Nephron (organoid): Measurements from ENCODE around the gene PTGDR2.

Experiments
- H3K27ac Mint-ChIP-seq, 3 experiments: 2 replicates each; pipeline ENCODE4 v1.8.0; 2020; ENCODE audit warnings: mixed read lengths in 3 of 3, mild to moderate bottlenecking in 2 of 3, moderate library complexity in 1 of 3
- H3K27me3 Mint-ChIP-seq: 2 replicates; pipeline ENCODE4 v1.8.0; 2021; ENCODE audit warnings: low read depth, mild to moderate bottlenecking, moderate library complexity, mixed read lengths
- H3K36me3 Mint-ChIP-seq: 2 replicates; pipeline ENCODE4 v1.8.0; 2020; ENCODE audit warnings: low read depth, mixed read lengths
- H3K4me1 Mint-ChIP-seq: 2 replicates; pipeline ENCODE4 v1.8.0; 2020; ENCODE audit warnings: mixed read lengths
- H3K4me3 Mint-ChIP-seq, 3 experiments: 2 replicates each; pipeline ENCODE4 v1.8.0; 2020; ENCODE audit warnings: mild to moderate bottlenecking in 3 of 3, mixed read lengths in 3 of 3, moderate library complexity in 2 of 3
- H3K9me3 Mint-ChIP-seq: 2 replicates; pipeline ENCODE4 v1.8.0; 2020; ENCODE audit warnings: mixed read lengths
- TF ChIP-seq, protein P1 (sequence below), 3 experiments: fragments of 200-600 bp; sonication (generic); IDR thresholded peaks; one replicate each; pipeline ENCODE4 v1.5.0; 2021; ENCODE audit warnings: antibody characterized with exemption in 3 of 3; ENCODE audit not compliant: unreplicated experiment in 3 of 3

Gene PTGDR2

DNA sequence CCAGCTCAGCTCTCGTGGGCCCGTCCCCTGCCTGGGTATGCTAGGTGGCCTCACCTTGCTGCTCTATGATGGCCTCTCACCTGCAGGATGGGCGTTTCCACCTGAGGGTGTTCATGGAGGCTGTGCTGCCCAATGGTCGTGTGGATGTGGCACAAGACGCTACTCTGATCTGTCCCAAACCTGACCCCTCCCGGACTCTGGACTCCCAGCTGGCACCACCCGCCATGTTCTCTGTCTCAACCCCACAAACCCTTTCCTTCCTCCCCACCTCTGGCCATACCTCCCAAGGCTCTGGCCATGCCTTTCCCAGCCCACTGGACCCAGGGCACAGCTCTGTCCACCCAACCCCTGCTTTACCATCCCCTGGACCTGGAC is 13.7 kb upstream of the PTGDR2 start:
- H3K27me3 Mint-ChIP-seq: no peaks in the 10 kb centered on the region
- H3K4me1 Mint-ChIP-seq: peaks cover 29% of the 10 kb centered on the region
- TF ChIP-seq, protein P1, sequence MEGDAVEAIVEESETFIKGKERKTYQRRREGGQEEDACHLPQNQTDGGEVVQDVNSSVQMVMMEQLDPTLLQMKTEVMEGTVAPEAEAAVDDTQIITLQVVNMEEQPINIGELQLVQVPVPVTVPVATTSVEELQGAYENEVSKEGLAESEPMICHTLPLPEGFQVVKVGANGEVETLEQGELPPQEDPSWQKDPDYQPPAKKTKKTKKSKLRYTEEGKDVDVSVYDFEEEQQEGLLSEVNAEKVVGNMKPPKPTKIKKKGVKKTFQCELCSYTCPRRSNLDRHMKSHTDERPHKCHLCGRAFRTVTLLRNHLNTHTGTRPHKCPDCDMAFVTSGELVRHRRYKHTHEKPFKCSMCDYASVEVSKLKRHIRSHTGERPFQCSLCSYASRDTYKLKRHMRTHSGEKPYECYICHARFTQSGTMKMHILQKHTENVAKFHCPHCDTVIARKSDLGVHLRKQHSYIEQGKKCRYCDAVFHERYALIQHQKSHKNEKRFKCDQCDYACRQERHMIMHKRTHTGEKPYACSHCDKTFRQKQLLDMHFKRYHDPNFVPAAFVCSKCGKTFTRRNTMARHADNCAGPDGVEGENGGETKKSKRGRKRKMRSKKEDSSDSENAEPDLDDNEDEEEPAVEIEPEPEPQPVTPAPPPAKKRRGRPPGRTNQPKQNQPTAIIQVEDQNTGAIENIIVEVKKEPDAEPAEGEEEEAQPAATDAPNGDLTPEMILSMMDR (IDR thresholded peaks at IDR 0.05; ENCODE audit: unreplicated experiment in 3 of 3): no peak
- no peak overlapping the region for H3K4me3 Mint-ChIP-seq
- H3K27ac Mint-ChIP-seq: peak overlapping the region in 1 of 3 experiments; percentile 54
- H3K36me3 Mint-ChIP-seq: no peaks in the 10 kb centered on the region
- H3K9me3 Mint-ChIP-seq: no peaks in the 10 kb centered on the region

DNA sequence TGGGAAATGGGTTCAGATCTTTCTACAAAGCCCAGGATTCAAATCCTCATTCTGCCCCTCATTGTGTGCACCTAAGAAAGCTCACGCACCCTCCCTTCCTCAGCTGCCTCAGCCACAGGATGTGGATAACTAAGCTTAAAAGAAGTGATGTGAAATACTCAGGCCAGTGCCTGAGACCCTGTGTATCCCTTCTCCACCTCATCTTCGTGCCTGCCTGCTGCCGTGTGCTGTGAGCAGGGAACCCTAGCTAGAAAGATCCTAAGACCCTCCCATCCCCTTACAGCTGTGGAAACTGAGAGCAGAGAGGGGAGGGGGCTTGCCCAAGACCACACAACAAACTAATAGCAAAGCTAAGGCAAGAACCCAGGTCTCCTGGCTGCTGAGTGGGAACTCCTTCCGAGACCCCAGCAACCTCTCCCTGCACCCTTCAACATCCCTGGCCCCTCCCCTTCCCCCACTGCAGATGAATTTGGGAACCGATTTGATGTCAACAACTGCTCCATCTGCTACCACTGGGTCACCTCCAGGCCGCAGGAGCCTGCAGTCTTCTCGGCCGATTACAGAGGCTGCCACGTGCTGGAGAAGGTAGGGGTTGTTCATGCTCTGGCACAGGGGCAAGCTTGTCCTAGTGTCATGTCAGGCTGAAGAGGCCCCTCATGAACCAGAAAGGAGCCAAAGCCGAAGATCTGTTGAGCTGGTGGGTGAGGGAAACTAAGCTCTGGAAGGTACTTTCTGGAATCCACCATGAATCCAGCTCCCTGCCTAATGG is 13.1 kb upstream of the PTGDR2 start:
- H3K27ac Mint-ChIP-seq: no peak overlapping the region
- TF ChIP-seq, protein P1 (IDR thresholded peaks at IDR 0.05; ENCODE audit: unreplicated experiment in 3 of 3): no peak
- no peaks in the 10 kb centered on the region for H3K9me3 Mint-ChIP-seq
- no peaks in the 10 kb centered on the region for H3K27me3 Mint-ChIP-seq
- no peaks in the 10 kb centered on the region for H3K36me3 Mint-ChIP-seq
- H3K4me1 Mint-ChIP-seq: peaks cover 29% of the 10 kb centered on the region
- no peak overlapping the region for H3K4me3 Mint-ChIP-seq

DNA sequence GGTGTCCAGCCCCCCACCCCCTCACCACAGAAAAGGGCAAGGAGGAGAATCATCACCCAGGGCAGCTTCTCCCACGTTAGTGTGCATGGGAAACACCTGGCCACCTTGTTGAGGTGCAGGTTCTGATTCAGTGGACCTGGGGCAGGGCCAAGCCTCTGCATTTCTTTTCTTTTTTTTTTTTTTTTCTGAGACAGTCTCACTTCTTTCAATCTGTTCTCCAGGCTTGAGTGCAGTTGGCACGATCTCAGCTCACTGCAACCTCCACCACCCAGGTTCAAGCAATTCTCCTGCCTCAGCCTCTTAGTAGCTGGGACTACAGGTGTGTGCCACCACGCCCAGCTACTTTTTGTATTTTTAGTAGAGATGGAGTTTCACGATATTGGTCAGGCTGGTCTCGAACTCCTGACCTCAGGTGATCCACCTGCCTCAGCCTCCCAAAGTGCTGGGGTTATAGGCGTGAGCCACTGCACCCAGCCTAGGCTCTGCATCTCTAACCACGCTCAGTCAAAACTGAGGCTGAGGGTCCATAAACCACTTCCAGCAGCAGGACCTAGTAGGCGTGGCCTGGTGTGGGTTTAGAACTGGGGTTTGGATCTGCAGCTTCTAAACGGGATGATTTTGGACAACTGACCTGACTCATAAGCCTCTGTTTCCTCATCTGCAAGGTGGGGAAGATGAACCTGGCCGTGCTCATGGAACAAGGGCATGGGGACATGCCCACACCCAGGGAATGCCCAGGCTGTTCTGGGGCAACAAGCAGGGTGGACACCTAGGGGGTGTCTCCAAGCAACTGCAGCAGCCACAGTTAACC is 12.3 kb upstream of the PTGDR2 start:
- H3K4me3 Mint-ChIP-seq: no peak overlapping the region
- TF ChIP-seq, protein P1 (IDR thresholded peaks at IDR 0.05; ENCODE audit: unreplicated experiment in 3 of 3): no peak
- no peaks in the 10 kb centered on the region for H3K9me3 Mint-ChIP-seq
- H3K4me1 Mint-ChIP-seq: peaks cover 33% of the 10 kb centered on the region
- no peak overlapping the region for H3K27ac Mint-ChIP-seq
- no peaks in the 10 kb centered on the region for H3K27me3 Mint-ChIP-seq
- H3K36me3 Mint-ChIP-seq: no peaks in the 10 kb centered on the region

DNA sequence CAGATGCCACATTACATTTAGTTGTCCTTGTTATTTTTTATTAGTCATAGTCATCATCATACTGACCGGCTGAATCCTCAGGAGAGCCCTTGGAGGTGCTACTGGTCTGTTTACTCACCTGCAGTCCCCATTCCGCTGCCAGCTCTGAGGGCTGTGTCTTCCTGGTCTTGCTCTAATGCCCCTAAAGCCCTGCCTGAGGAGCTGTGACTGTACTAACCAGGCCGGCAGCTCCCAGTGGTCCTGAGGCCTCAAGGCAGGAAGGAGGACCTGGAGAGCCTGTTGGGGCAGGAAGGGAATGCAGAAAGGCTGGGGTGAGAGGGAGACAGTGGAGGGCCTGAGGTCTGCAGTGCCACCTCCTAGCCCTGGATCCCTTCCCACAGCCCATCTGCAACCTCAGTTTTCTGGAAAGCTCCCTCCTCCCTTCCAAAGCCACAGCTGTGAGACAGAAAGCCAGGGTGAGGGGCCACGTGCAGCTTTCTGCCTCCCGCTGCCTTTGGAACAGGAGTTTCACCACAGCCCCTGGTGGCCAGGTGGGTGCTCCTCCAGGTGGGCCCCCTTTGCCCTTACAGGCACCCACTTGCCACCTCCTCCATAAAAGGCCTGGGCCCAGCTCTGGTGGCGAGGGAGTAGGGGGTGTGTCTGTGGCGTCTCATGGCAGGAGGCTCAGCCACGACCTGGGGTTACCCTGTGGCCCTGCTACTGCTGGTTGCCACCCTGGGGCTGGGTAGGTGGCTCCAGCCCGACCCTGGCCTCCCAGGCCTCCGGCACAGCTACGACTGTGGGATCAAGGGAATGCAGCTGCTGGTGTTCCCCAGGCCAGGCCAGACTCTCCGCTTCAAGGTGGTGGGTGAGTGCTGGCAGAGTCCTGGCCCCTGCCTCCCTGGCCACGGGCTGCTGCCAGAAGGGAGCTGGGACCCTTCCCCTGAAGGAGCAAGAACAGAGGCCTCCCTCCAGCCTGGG is 11.4 kb upstream of the PTGDR2 start, which contains the start of gene ZP1:
ZP1 (plus strand) TSS at position 632 of the 960 bp plus-strand sequence; CDS start at position 652, 20 bp downstream.
- no peaks in the 10 kb centered on the region for H3K36me3 Mint-ChIP-seq
- TF ChIP-seq, protein P1 (IDR thresholded peaks at IDR 0.05; ENCODE audit: unreplicated experiment in 3 of 3): no peak

DNA sequence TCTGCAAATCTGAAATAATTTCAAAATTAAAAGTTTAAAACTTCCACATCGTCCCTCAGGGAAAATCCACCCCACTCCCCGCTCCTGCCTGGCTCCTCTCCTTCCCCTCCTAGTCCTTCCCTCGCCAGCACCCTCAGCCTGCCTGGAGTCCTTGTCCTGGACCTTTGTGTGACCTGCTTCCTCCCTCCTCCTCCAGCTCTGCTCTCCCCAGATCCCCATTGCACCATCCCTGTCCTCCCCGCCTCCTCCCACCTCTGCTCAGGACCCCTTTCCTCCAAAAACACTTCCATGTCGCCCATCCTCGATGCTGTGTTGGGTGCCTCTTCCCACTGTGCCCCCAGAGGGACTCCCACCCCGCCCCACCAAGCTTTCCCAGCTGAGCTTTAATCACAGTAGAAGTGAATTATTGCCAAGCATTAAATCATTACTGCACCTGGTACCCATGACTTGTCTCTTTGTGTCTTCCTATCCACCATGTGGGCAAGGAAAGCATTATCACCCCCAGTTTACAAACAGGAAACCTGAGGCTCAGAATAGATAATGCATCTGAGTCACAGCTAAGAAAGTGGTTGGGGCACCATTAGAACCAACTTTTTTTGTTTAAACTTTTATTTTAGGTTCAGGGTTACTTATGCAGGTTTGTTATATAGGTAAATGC is 9.2 kb upstream of the PTGDR2 start:
- Mint-ChIP-seq H3K4me1 (peaks cover 32% of the 10 kb centered on the region), H3K27me3 (no peaks in the 10 kb centered on the region), H3K9me3 (no peaks in the 10 kb centered on the region), H3K36me3 (no peaks in the 10 kb centered on the region), H3K4me3 (no peak overlapping the region), H3K27ac (peak overlapping the region in 2 of 3 experiments; percentile 79 to 91)
- TF ChIP-seq, protein P1 (IDR thresholded peaks at IDR 0.05; ENCODE audit: unreplicated experiment in 3 of 3): no peak

More for the DNA sequence above, 11.4 kb upstream of the PTGDR2 start, which contains the start of gene ZP1:
- Mint-ChIP-seq H3K4me1 (peaks cover 36% of the 10 kb centered on the region), H3K27me3 (no peaks in the 10 kb centered on the region), H3K27ac (peak within 1 kb of the TSS; percentile 37 to 61 (median 40)), H3K9me3 (no peaks in the 10 kb centered on the region), H3K4me3 (no peak within 1 kb of the TSS)
